Measurements from ENCODE around the gene ADAMTS7. TPM values are rescaled to one million over a fixed set of nuclear protein-coding genes. Genes with fewer than 3 reads are reported as not detected.

Gene ADAMTS7
- total and polyA plus RNA-seq, 5 donors: 38.8 to 85.9 (median 81.6) TPM

- DNase-seq (peak in 1 of 3 donors; percentile 58), ATAC-seq (peak; percentile 45 to 58)
- Histone ChIP-seq H3K27ac (ENCODE audit: low read length) (no peak overlapping the region), H3K9me3 (ENCODE audit: control insufficient read depth, low read length) (no peaks in the 10 kb centered on the region), H3K4me1 (ENCODE audit: control insufficient read depth, insufficient read depth, low read length) (peaks cover 6% of the 10 kb centered on the region), H3K4me3 (ENCODE audit: low read length) (no peak overlapping the region), H3K27me3 (ENCODE audit: control insufficient read depth, insufficient read depth) (no peaks in the 10 kb centered on the region)
- 40% methylated on average over 52 of the region's 52 CpGs for WGBS
- intact Hi-C loops (cut with DNase I): no loop called here
These were observed 19.4 kb upstream of the ADAMTS7 start for GRCh38 chr15:78830514-78831228.

- Histone ChIP-seq H3K4me1 (ENCODE audit: control insufficient read depth, insufficient read depth, low read length) (peaks cover 7% of the 10 kb centered on the region), H3K27me3 (ENCODE audit: control insufficient read depth, insufficient read depth) (no peaks in the 10 kb centered on the region), H3K27ac (ENCODE audit: low read length) (no peak overlapping the region), H3K4me3 (ENCODE audit: low read length) (no peak overlapping the region), H3K9me3 (ENCODE audit: control insufficient read depth, low read length) (no peaks in the 10 kb centered on the region)
- intact Hi-C loops (cut with DNase I): no loop called here
- 61% methylated on average over 2 of the region's 2 CpGs for WGBS
- DNase-seq: no peak
- ATAC-seq: no peak
These were observed 17.7 kb upstream of the ADAMTS7 start for GRCh38 chr15:78828920-78829319.

- no peaks in the 10 kb centered on the region for H3K9me3 ChIP-seq (ENCODE audit: control insufficient read depth, low read length)
- H3K27ac ChIP-seq (ENCODE audit: low read length): no peak overlapping the region
- 63% methylated on average over 3 of the region's 3 CpGs for WGBS
- no peak for ATAC-seq
- DNase-seq: no peak
- no peak overlapping the region for H3K4me3 ChIP-seq (ENCODE audit: low read length)
- intact Hi-C loops (cut with DNase I): no loop called here
- peaks cover 6% of the 10 kb centered on the region for H3K4me1 ChIP-seq (ENCODE audit: control insufficient read depth, insufficient read depth, low read length)
- no peaks in the 10 kb centered on the region for H3K27me3 ChIP-seq (ENCODE audit: control insufficient read depth, insufficient read depth)
These were observed 11.2 kb upstream of the ADAMTS7 start for GRCh38 chr15:78822514-78822913.

GRCh38 chr15:78811825-78812183 is 540 bp upstream of the ADAMTS7 start:
- intact Hi-C loops (cut with DNase I): loop anchor here in 2 of 4 donors (10.0 kb wide), 2 partner anchors 47 to 63 kb away; partner anchors contain the start of gene MORF4L1 (in 2 of the 2)

GRCh38 chr15:78810362-78811123 is 721 bp downstream of the ADAMTS7 start:
- H3K27ac ChIP-seq (ENCODE audit: low read length): peak overlapping the region; percentile 68
- WGBS: under 1% methylated on average over 76 of the region's 76 CpGs
- peak; percentile 73 to 89 (median 89) for DNase-seq

More at GRCh38 chr15:78811825-78812183, 540 bp upstream of the ADAMTS7 start:
- Histone ChIP-seq H3K9me3 (ENCODE audit: control insufficient read depth, low read length) (no peaks in the 10 kb centered on the region), H3K4me1 (ENCODE audit: control insufficient read depth, insufficient read depth, low read length) (peaks cover 5% of the 10 kb centered on the region), H3K4me3 (ENCODE audit: low read length) (peak overlapping the region; percentile 65), H3K27me3 (ENCODE audit: control insufficient read depth, insufficient read depth) (no peaks in the 10 kb centered on the region), H3K27ac (ENCODE audit: low read length) (peak overlapping the region; percentile 15)
- DNase-seq: peak; percentile 33 to 79 (median 72)
- peak; percentile 2 to 22 for ATAC-seq
- WGBS: 13% methylated on average over 24 of the region's 24 CpGs

GRCh38 chr15:78810003-78810361 is 1.3 kb downstream of the ADAMTS7 start:
- no peak for ATAC-seq
- H3K27ac ChIP-seq (ENCODE audit: low read length): peak overlapping the region; percentile 68
- intact Hi-C loops (cut with DNase I): loop anchor here in 2 of 4 donors (10.0 kb wide), 2 partner anchors 45 to 65 kb away; partner anchors contain the start of gene MORF4L1 (in 2 of the 2)

More at GRCh38 chr15:78810362-78811123, 721 bp downstream of the ADAMTS7 start:
- Histone ChIP-seq H3K9me3 (ENCODE audit: control insufficient read depth, low read length) (no peaks in the 10 kb centered on the region), H3K27me3 (ENCODE audit: control insufficient read depth, insufficient read depth) (no peaks in the 10 kb centered on the region), H3K4me1 (ENCODE audit: control insufficient read depth, insufficient read depth, low read length) (peaks cover 5% of the 10 kb centered on the region), H3K4me3 (ENCODE audit: low read length) (peak overlapping the region; percentile 65)
- peak; percentile 26 to 54 for ATAC-seq
- intact Hi-C loops (cut with DNase I): loop anchor here in 2 of 4 donors (10.0 kb wide), 2 partner anchors 46 to 64 kb away; partner anchors contain the start of gene MORF4L1 (in 2 of the 2)

GRCh38 chr15:78808550-78808949 is 2.7 kb downstream of the ADAMTS7 start:
- Histone ChIP-seq H3K27ac (ENCODE audit: low read length) (peak overlapping the region; percentile 35), H3K27me3 (ENCODE audit: control insufficient read depth, insufficient read depth) (no peaks in the 10 kb centered on the region), H3K4me1 (ENCODE audit: control insufficient read depth, insufficient read depth, low read length) (peaks cover 5% of the 10 kb centered on the region), H3K9me3 (ENCODE audit: control insufficient read depth, low read length) (no peaks in the 10 kb centered on the region), H3K4me3 (ENCODE audit: low read length) (no peak overlapping the region)
- 62% methylated on average over 2 of the region's 2 CpGs for WGBS
- ATAC-seq (peak; percentile 50 to 63), DNase-seq (no peak)
- intact Hi-C loops (cut with DNase I): no loop called here

More at GRCh38 chr15:78810003-78810361, 1.3 kb downstream of the ADAMTS7 start:
- no peak for DNase-seq
- no peaks in the 10 kb centered on the region for H3K27me3 ChIP-seq (ENCODE audit: control insufficient read depth, insufficient read depth)
- peak overlapping the region; percentile 65 for H3K4me3 ChIP-seq (ENCODE audit: low read length)
- peaks cover 5% of the 10 kb centered on the region for H3K4me1 ChIP-seq (ENCODE audit: control insufficient read depth, insufficient read depth, low read length)
- 25% methylated on average over 11 of the region's 11 CpGs for WGBS
- H3K9me3 ChIP-seq (ENCODE audit: control insufficient read depth, low read length): no peaks in the 10 kb centered on the region

GRCh38 chr15:78807359-78807758 is 3.9 kb downstream of the ADAMTS7 start:
- no peaks in the 10 kb centered on the region for H3K27me3 ChIP-seq (ENCODE audit: control insufficient read depth, insufficient read depth)
- intact Hi-C loops (cut with DNase I): no loop called here
- over 99% methylated on average over 2 of the region's 2 CpGs for WGBS
- peaks cover 4% of the 10 kb centered on the region for H3K4me1 ChIP-seq (ENCODE audit: control insufficient read depth, insufficient read depth, low read length)
- no peak for DNase-seq
- no peak overlapping the region for H3K4me3 ChIP-seq (ENCODE audit: low read length)
- H3K9me3 ChIP-seq (ENCODE audit: control insufficient read depth, low read length): no peaks in the 10 kb centered on the region
- ATAC-seq: no peak
- H3K27ac ChIP-seq (ENCODE audit: low read length): no peak overlapping the region

- H3K27ac ChIP-seq (ENCODE audit: low read length): peak overlapping the region; percentile 30
- intact Hi-C loops (cut with DNase I): no loop called here
- 61% methylated on average over 14 of the region's 14 CpGs for WGBS
- DNase-seq: peak in 2 of 3 donors; percentile 68 to 76
- no peak overlapping the region for H3K4me3 ChIP-seq (ENCODE audit: low read length)
- H3K4me1 ChIP-seq (ENCODE audit: control insufficient read depth, insufficient read depth, low read length): no peaks in the 10 kb centered on the region
- ATAC-seq: peak; percentile 26 to 27
- no peaks in the 10 kb centered on the region for H3K27me3 ChIP-seq (ENCODE audit: control insufficient read depth, insufficient read depth)
- no peaks in the 10 kb centered on the region for H3K9me3 ChIP-seq (ENCODE audit: control insufficient read depth, low read length)
These were observed 6.9 kb downstream of the ADAMTS7 start for GRCh38 chr15:78804391-78804792.

GRCh38 chr15:78800806-78801205 is 10.5 kb downstream of the ADAMTS7 start:
- ATAC-seq (no peak), DNase-seq (no peak)
- Histone ChIP-seq H3K27me3 (ENCODE audit: control insufficient read depth, insufficient read depth) (no peaks in the 10 kb centered on the region), H3K27ac (ENCODE audit: low read length) (peak overlapping the region; percentile 55), H3K4me1 (ENCODE audit: control insufficient read depth, insufficient read depth, low read length) (peaks cover 3% of the 10 kb centered on the region), H3K9me3 (ENCODE audit: control insufficient read depth, low read length) (no peaks in the 10 kb centered on the region), H3K4me3 (ENCODE audit: low read length) (no peak overlapping the region)
- intact Hi-C loops (cut with DNase I): no loop called here
- 89% methylated on average over 21 of the region's 21 CpGs for WGBS

GRCh38 chr15:78800189-78800588 is 11.1 kb downstream of the ADAMTS7 start:
- no peak overlapping the region for H3K4me3 ChIP-seq (ENCODE audit: low read length)
- no peaks in the 10 kb centered on the region for H3K9me3 ChIP-seq (ENCODE audit: control insufficient read depth, low read length)
- intact Hi-C loops (cut with DNase I): no loop called here
- WGBS: 90% methylated on average over 48 of the region's 48 CpGs
- no peaks in the 10 kb centered on the region for H3K27me3 ChIP-seq (ENCODE audit: control insufficient read depth, insufficient read depth)
- no peak overlapping the region for H3K27ac ChIP-seq (ENCODE audit: low read length)
- ATAC-seq (no peak), DNase-seq (peak in 1 of 3 donors; percentile 51)
- H3K4me1 ChIP-seq (ENCODE audit: control insufficient read depth, insufficient read depth, low read length): peaks cover 3% of the 10 kb centered on the region

Data from right cardiac atrium (tissue), 5 donors.